Neural progenitor cell (in vitro differentiated cells): ENCODE data around the gene LRRC61.

Source experiments
- EZH2phosphoT487 ChIP-seq: fragments of 200-600 bp; sonication (generic); IDR thresholded peaks from 2 replicates; pipeline ENCODE4 v1.6.1; 2017; ENCODE audit warnings: antibody characterized with exemption
- TF ChIP-seq, protein P1 (sequence below): fragments of 200-600 bp; sonication (generic); IDR thresholded peaks from 2 replicates; pipeline ENCODE4 v1.5.1; 2017; ENCODE audit warnings: antibody characterized with exemption, mild to moderate bottlenecking

DNA sequence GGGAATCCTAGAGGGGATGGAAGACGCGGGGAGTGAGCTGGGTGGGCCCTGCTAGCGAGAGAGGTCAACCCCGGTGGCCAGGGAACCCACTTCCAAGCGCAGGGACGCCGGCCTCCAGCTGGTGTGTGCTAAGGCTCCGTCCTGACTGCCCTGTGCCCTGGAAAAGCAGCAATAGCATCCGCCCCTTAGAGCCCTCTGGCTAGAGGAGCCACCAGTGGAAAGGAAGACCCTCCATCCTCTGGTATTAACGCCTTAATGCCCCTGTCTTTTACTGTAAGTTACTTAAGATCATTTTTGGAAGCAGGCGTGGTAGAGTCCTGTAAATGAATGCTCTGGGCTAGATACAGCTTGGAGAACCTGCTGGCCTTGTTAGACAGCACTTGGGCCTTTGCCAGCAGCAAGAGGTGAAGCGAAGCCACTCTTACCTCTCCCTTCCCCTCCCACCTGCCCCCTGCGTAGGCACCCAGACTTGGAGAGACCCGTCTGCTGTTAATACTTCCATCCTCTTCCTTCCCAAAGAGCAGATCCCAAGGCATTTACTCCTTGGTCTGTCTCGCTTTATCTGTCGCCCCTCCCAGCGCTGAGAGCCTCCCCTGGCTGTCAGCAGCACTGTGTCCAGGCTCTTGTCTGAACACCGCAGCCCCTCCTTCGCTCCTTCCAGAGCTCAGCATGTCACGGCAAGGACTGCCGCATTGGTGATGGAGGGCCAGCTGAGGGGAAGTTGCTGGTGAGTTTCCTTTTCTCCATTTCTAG lies 50.1 kb downstream of the LRRC61 start:
- TF ChIP-seq, protein P1, sequence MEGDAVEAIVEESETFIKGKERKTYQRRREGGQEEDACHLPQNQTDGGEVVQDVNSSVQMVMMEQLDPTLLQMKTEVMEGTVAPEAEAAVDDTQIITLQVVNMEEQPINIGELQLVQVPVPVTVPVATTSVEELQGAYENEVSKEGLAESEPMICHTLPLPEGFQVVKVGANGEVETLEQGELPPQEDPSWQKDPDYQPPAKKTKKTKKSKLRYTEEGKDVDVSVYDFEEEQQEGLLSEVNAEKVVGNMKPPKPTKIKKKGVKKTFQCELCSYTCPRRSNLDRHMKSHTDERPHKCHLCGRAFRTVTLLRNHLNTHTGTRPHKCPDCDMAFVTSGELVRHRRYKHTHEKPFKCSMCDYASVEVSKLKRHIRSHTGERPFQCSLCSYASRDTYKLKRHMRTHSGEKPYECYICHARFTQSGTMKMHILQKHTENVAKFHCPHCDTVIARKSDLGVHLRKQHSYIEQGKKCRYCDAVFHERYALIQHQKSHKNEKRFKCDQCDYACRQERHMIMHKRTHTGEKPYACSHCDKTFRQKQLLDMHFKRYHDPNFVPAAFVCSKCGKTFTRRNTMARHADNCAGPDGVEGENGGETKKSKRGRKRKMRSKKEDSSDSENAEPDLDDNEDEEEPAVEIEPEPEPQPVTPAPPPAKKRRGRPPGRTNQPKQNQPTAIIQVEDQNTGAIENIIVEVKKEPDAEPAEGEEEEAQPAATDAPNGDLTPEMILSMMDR: no peak
- no peak for TF ChIP-seq EZH2phosphoT487
